GM12891 (cell line): Measurements from ENCODE around the gene SLC25A46.

Experiments used
- DNase-seq: peaks from one replicate; pipeline ENCODE4 v3.0.0; 2011; ENCODE audit warnings: low spot score; ENCODE audit not compliant: insufficient read length
- FAIRE-seq: peaks from 2 replicates; lab custom pipeline; 2011; peaks lifted over from hg19 to GRCh38; lab: Jason Lieb, UNC
- PAX5 ChIP-seq: IDR thresholded peaks from 2 replicates; pipeline ENCODE4 v1.6.1; 2011; ENCODE audit warnings: low read length, moderate library complexity, mild to moderate bottlenecking; ENCODE audit not compliant: insufficient read depth, severe bottlenecking
- POLR2A ChIP-seq: IDR thresholded peaks from 2 replicates; pipeline ENCODE4 v1.6.1; 2011; ENCODE audit warnings: low read depth, low read length, control low read depth
- POLR2AphosphoS5 ChIP-seq: IDR thresholded peaks from 2 replicates; pipeline ENCODE4 v1.6.1; 2011; ENCODE audit warnings: low read depth, low read length, control low read depth
- POU2F2 ChIP-seq: IDR thresholded peaks from 2 replicates; pipeline ENCODE4 v1.6.1; 2011; ENCODE audit warnings: low read depth, mild to moderate bottlenecking, control low read depth, low read length, moderate library complexity
- SPI1 ChIP-seq: IDR thresholded peaks from 2 replicates; pipeline ENCODE4 v1.6.1; 2011; ENCODE audit warnings: low read depth, low read length, control low read depth
- TAF1 ChIP-seq: IDR thresholded peaks from 2 replicates; pipeline ENCODE4 v1.6.1; 2011; ENCODE audit warnings: low read depth, low read length, control low read depth

Gene SLC25A46

DNA sequence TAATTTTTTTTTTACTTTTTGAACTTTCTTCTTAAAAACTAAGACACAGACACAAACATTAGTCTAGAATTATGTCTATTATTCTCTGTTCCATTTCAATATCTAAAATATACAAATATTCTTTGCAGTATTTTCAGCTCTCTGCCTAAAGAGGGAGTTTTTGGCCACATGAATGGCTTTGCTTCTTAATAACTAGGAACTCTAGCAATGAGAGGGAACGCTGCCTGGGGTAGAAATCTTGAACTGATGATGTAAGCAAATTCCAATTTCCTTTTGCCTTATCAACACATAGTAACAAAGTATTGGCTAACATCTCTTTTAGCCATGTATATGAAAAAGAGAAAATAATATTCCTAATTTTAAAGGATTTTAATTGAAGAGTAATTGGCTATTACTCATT, 51.9 kb downstream of the SLC25A46 start:
- FAIRE-seq (no peak), DNase-seq (no peak)
- no peak for TF ChIP-seq POU2F2
- TF ChIP-seq TAF1, result no peak
- no peak for TF ChIP-seq POLR2A
- TF ChIP-seq POLR2AphosphoS5, result no peak

DNA sequence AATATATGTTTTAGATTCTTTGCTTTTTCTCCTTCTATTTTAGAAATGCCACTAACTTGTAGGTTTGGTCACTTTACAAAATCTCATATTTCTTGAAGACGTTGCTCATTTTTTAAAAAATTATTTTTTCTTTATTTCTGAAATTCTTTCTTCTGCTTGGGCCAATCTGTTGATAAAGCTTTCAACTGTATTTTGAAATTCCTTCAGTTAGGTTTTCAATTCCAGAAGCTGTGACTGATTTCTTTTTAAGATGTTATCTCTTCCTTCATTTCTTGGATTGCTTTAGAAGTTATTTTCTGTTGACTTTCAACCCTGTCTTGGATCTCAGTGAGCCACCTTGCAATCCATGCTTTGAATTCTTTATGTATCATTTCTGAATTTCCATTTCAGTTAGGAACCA, 64.2 kb downstream of the SLC25A46 start:
- FAIRE-seq (no peak), DNase-seq (no peak)
- no peak for TF ChIP-seq TAF1
- no peak for TF ChIP-seq POLR2AphosphoS5
- no peak for TF ChIP-seq POU2F2
- no peak for TF ChIP-seq PAX5
- no peak for TF ChIP-seq POLR2A

DNA sequence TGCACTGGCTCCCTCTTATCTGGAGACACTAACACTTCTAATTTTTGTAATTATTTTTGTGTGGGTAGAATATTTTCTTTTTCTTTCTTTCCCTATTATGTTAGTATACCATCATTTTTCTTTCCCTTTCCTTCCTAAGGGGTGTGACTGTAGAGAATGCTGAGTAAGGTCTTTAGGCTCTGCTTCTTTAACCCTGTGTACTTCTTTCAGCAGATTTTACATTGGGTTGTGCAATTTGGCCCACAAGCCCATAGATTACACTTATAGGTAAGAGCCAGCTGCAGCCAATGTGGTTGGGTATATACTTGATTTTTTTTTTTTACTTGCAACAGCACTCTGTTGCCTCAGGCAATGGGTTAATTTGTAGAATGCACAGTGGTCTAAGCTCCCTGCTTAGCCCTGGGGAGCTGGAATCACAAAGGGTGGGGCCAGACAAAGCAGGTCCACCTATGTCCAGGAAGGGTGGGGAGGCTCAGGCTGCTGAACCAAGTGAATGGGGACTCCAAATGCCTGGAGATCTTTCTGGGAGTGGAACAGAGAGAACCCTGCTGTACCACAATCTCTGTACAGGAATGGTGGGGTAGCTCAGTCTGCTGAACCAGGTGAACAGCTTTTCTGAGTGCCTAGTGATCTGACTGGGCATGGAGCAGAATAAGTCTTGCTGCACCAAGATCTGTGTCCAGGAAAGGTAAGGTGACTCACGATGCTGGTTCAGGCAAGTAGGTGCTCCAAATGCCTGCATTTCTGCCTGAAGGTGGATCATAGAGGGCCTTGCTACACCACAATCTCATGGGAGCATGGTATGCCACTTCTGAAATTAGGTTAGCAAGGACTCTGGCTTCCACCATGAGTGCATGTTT, 64.9 kb downstream of the SLC25A46 start:
- FAIRE-seq (no peak), DNase-seq (no peak)
- no peak for TF ChIP-seq SPI1
- no peak for TF ChIP-seq POLR2A
- TF ChIP-seq POU2F2, result no peak

DNA sequence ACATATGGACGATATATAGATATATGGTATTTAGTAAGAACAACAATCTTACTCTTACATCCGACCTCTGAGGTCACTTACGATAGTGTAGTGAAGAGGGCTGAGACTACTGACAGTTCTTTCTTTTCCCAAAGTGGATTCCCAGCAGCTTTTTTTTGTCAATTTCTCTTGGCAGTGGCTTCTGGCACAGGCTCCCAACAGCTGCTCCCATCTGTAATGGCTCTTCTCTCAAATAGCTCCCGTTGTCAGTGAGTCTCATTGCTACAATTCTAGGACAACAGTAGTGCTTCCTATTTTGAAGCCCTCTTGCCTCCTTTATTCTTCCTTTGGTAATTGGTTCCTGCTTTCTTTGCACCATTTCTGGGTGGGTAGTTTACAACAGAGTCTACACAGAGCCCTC, 68.4 kb downstream of the SLC25A46 start:
- TF ChIP-seq SPI1, result no peak
- no peak for TF ChIP-seq POLR2AphosphoS5
- no peak for TF ChIP-seq TAF1
- no peak for TF ChIP-seq POLR2A
- no peak for TF ChIP-seq PAX5
- TF ChIP-seq POU2F2, result no peak
- DNase-seq (no peak), FAIRE-seq (no peak)

DNA sequence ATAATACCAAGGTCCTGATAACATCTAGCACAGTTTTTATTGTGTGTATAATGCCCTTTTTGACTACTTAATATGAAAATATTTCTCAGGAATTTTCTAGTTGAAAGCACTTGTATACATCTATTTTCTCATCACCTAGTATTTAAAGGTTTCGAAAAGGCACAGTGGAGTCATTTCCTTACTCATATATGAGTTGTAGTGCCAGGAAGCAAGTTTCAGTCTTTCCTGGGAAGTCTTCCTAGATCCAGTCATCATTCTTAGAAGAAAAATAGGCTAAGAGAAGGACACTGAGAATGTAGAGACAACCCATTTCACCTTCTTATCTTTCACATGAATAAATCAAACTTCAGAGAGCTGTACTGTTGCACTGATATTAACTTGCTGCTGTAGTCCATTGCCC, 70.2 kb downstream of the SLC25A46 start:
- TF ChIP-seq POU2F2, result no peak
- TF ChIP-seq POLR2AphosphoS5, result no peak
- TF ChIP-seq TAF1, result no peak
- no peak for TF ChIP-seq SPI1
- no peak for TF ChIP-seq PAX5
- TF ChIP-seq POLR2A, result no peak
- FAIRE-seq, result no peak
- DNase-seq, result no peak
